ENCODE results near the gene RAB10. TPM values are rescaled to one million over a fixed set of nuclear protein-coding genes. Genes with fewer than 3 reads are reported as not detected.
A peak's percentile ranks its signal among the peaks of the same experiment; 100 is the strongest.

The RAB10 gene
- total RNA-seq, 1 experiment from 2014 or later, result 130 TPM

GRCh38 chr2:26013668-26014067, 20.2 kb upstream of the RAB10 start:
- Histone ChIP-seq H2BK5ac (ENCODE audit: insufficient read length, low read length) (no peak overlapping the region), H4K8ac (replicated peaks; ENCODE audit: insufficient read length, low read depth, low read length) (no peak overlapping the region), H3K9ac (ENCODE audit: extremely low read depth, insufficient read length, low read length) (no peak overlapping the region), H2BK120ac (ENCODE audit: low read depth, low read length, poor library complexity, severe bottlenecking) (no peak overlapping the region), H3K4me2 (ENCODE audit: insufficient read depth, insufficient read length, low read length) (no peak overlapping the region), H3K23me2 (ENCODE audit: insufficient read length, low read depth, low read length, poor library complexity, severe bottlenecking) (no peaks in the 10 kb centered on the region), H3K9me3 (ENCODE audit: control insufficient read depth, low read depth, low read length) (no peaks in the 10 kb centered on the region), H3K56ac (ENCODE audit: insufficient read length, low read depth, low read length) (no peak overlapping the region), H3K27me3 (ENCODE audit: insufficient read depth, low read length) (no peaks in the 10 kb centered on the region), H2BK15ac (ENCODE audit: low read depth, low read length) (no peak overlapping the region), H3K79me2 (ENCODE audit: insufficient read depth, low read length) (no peaks in the 10 kb centered on the region), H3K18ac (ENCODE audit: insufficient read length, low read depth, low read length) (no peak overlapping the region), H2AK5ac (ENCODE audit: insufficient read length, low read length) (no peak overlapping the region), H2BK12ac (ENCODE audit: insufficient read length, low read depth, low read length) (no peak overlapping the region), H3K14ac (ENCODE audit: insufficient read depth, low read length) (no peak overlapping the region), H2BK20ac (ENCODE audit: low read depth, low read length, poor library complexity, severe bottlenecking) (no peak overlapping the region), H3K23ac (ENCODE audit: insufficient read length, low read depth, low read length) (no peak overlapping the region), H2AFZ (ENCODE audit: low read length) (no peak overlapping the region), H4K20me1 (ENCODE audit: control insufficient read depth, insufficient read depth, insufficient read length) (no peaks in the 10 kb centered on the region), H3K27ac (ENCODE audit: insufficient read length, low read depth, low read length) (no peak overlapping the region), H4K91ac (ENCODE audit: insufficient read length, low read depth, low read length) (no peak overlapping the region), H3K4me1 (ENCODE audit: insufficient read depth, low read length) (peaks cover 6% of the 10 kb centered on the region; the same call in 1 of the 2 replicates), H4K5ac (ENCODE audit: insufficient read length, low read depth, low read length) (no peak overlapping the region), H3K4ac (ENCODE audit: low read depth, low read length) (no peak overlapping the region), H3K79me1 (ENCODE audit: insufficient read depth, low read depth, low read length, poor library complexity, severe bottlenecking) (no peaks in the 10 kb centered on the region), H3T11ph (ENCODE audit: low read length) (no peak overlapping the region)
- H3K9me3 Mint-ChIP-seq, result peaks cover 0 to 5% of the 10 kb centered on the region in 2 experiments; a peak in 1 of 5 replicates
- H3K4me3 Mint-ChIP-seq, result no peak overlapping the region
- no peak for DNase-seq
- peak overlapping the region in 1 of 3 experiments; percentile 50; a peak in 2 of 7 replicates for H3K27ac Mint-ChIP-seq
- WGBS (ENCODE audit: extremely low coverage, insufficient read length, low lambda C conversion rate), result no CpG with 5 or more reads among the region's 1 CpG
- peaks cover 25 to 33% of the 10 kb centered on the region in 2 experiments for H3K4me1 Mint-ChIP-seq
- TF ChIP-seq, protein P1, sequence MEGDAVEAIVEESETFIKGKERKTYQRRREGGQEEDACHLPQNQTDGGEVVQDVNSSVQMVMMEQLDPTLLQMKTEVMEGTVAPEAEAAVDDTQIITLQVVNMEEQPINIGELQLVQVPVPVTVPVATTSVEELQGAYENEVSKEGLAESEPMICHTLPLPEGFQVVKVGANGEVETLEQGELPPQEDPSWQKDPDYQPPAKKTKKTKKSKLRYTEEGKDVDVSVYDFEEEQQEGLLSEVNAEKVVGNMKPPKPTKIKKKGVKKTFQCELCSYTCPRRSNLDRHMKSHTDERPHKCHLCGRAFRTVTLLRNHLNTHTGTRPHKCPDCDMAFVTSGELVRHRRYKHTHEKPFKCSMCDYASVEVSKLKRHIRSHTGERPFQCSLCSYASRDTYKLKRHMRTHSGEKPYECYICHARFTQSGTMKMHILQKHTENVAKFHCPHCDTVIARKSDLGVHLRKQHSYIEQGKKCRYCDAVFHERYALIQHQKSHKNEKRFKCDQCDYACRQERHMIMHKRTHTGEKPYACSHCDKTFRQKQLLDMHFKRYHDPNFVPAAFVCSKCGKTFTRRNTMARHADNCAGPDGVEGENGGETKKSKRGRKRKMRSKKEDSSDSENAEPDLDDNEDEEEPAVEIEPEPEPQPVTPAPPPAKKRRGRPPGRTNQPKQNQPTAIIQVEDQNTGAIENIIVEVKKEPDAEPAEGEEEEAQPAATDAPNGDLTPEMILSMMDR (conservative IDR thresholded peaks at IDR 0.05), result no peak
- H3K36me3 Mint-ChIP-seq (ENCODE audit: insufficient read depth in 1 of 3, low read depth in 3 of 3), result no peaks in the 10 kb centered on the region
- H3K27me3 Mint-ChIP-seq (ENCODE audit: low read depth), result no peaks in the 10 kb centered on the region

Data from H9 (cell line).